ENCODE measurements around the gene HERPUD2. TPM values are rescaled to one million over a fixed set of nuclear protein-coding genes. Genes with fewer than 3 reads are reported as not detected.
"Not testable (repeated sequence)": the region's sequence is repeated elsewhere in the genome, so short reads cannot be mapped to it uniquely, and the experiment has no call there.

HERPUD2 gene
- total RNA-seq, 1 donor from 2014 or later: 28.3 TPM

DNA sequence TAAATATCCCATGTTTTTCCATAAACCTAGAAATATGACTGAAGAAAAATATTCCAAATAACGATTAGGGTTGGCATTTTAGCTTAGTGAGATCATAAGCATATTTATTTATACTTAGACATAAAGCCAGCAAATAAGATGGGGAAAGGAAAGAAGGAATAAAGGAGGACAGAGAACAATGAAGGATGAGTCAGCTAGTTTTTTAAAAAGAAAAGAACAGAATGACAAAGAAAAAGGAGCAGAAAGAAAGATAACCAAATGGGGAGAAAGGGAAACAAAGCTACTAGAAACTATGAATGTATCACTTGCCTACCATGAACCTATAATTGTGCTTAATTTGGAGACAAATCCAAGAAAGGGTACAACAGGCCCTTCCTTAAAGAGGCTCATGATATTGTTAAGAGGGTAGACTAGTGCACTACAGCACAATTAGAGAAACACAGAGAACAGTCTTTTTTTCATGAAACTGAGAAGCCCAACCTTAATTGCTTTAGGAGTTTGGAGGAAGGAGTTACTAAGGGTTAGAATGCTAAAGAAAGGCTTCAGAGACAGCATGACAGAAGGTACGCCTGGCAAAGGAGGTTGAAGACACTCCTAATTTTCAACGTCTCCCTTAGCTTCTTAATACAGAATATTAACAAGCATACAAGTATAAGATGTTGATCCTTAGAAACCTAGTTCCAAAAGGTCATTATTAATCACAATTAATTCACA, 23.9 kb downstream of the HERPUD2 start:
- DNase-seq (ENCODE audit: low spot score): no peak
- H3K4me3 Mint-ChIP-seq (ENCODE audit: unreplicated experiment): no peak overlapping the region
- peak overlapping the region; percentile 28 for H3K27ac Mint-ChIP-seq (ENCODE audit: unreplicated experiment)
- TF ChIP-seq, protein P1, sequence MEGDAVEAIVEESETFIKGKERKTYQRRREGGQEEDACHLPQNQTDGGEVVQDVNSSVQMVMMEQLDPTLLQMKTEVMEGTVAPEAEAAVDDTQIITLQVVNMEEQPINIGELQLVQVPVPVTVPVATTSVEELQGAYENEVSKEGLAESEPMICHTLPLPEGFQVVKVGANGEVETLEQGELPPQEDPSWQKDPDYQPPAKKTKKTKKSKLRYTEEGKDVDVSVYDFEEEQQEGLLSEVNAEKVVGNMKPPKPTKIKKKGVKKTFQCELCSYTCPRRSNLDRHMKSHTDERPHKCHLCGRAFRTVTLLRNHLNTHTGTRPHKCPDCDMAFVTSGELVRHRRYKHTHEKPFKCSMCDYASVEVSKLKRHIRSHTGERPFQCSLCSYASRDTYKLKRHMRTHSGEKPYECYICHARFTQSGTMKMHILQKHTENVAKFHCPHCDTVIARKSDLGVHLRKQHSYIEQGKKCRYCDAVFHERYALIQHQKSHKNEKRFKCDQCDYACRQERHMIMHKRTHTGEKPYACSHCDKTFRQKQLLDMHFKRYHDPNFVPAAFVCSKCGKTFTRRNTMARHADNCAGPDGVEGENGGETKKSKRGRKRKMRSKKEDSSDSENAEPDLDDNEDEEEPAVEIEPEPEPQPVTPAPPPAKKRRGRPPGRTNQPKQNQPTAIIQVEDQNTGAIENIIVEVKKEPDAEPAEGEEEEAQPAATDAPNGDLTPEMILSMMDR (IDR thresholded peaks at IDR 0.05): no peak
- no peaks in the 10 kb centered on the region for H3K27me3 Mint-ChIP-seq (ENCODE audit: low read depth)
- peaks cover 37% of the 10 kb centered on the region for H3K4me1 Mint-ChIP-seq (ENCODE audit: low read depth)
- H3K9me3 Mint-ChIP-seq (ENCODE audit: low read depth): peaks cover 4% of the 10 kb centered on the region
- H3K36me3 Mint-ChIP-seq (ENCODE audit: low read depth): peaks cover 13% of the 10 kb centered on the region

- Mint-ChIP-seq H3K9me3 (ENCODE audit: low read depth) (peaks cover 19% of the 10 kb centered on the region), H3K36me3 (ENCODE audit: low read depth) (peaks cover 34% of the 10 kb centered on the region)
- not testable (repeated sequence) for H3K27me3 Mint-ChIP-seq (ENCODE audit: low read depth); DNase-seq (ENCODE audit: low spot score); H3K4me3 Mint-ChIP-seq (ENCODE audit: unreplicated experiment); H3K27ac Mint-ChIP-seq (ENCODE audit: unreplicated experiment); H3K4me1 Mint-ChIP-seq (ENCODE audit: low read depth)
Measured at GRCh38 chr7:35660411-35660810, 34.5 kb downstream of the HERPUD2 start.

- no peak overlapping the region for H3K4me3 Mint-ChIP-seq (ENCODE audit: unreplicated experiment)
- peaks cover 7% of the 10 kb centered on the region for H3K4me1 Mint-ChIP-seq (ENCODE audit: low read depth)
- no peak for DNase-seq (ENCODE audit: low spot score)
- H3K27ac Mint-ChIP-seq (ENCODE audit: unreplicated experiment): no peak overlapping the region
- TF ChIP-seq, protein P1 (IDR thresholded peaks at IDR 0.05): no peak
- H3K27me3 Mint-ChIP-seq (ENCODE audit: low read depth): no peaks in the 10 kb centered on the region
- peaks cover 27% of the 10 kb centered on the region for H3K36me3 Mint-ChIP-seq (ENCODE audit: low read depth)
- peaks cover 15% of the 10 kb centered on the region for H3K9me3 Mint-ChIP-seq (ENCODE audit: low read depth)
Measured at GRCh38 chr7:35658606-35659201, 36.2 kb downstream of the HERPUD2 start.

DNA sequence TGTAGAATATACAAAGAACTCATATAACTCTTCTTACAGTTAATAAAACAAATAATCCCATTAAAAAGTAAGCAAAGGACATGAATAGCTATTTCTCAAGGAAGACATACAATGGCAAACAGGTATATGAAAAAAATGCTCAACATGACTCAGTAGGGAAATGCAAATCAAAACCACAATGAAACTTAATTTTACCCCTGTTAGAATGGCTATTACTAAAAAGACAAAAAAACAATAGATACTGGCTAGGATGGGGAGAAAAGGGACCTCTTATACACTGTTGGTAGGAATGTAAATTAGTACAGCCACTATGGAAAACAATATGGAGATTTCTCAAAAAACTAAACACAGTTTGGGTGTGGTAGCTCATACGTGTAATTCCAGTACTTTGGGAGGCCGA, 37.8 kb downstream of the HERPUD2 start:
- Mint-ChIP-seq H3K27ac (ENCODE audit: unreplicated experiment) (no peak overlapping the region), H3K27me3 (ENCODE audit: low read depth) (no peaks in the 10 kb centered on the region), H3K4me3 (ENCODE audit: unreplicated experiment) (no peak overlapping the region), H3K4me1 (ENCODE audit: low read depth) (peaks cover 10% of the 10 kb centered on the region), H3K36me3 (ENCODE audit: low read depth) (peaks cover 33% of the 10 kb centered on the region), H3K9me3 (ENCODE audit: low read depth) (peaks cover 26% of the 10 kb centered on the region)
- DNase-seq (ENCODE audit: low spot score): no peak
- TF ChIP-seq, protein P1 (IDR thresholded peaks at IDR 0.05): no peak

GRCh38 chr7:35654558-35654957, 40.4 kb downstream of the HERPUD2 start:
- Mint-ChIP-seq H3K9me3 (ENCODE audit: low read depth) (peaks cover 22% of the 10 kb centered on the region), H3K36me3 (ENCODE audit: low read depth) (peaks cover 28% of the 10 kb centered on the region)
- not testable (repeated sequence) for H3K4me1 Mint-ChIP-seq (ENCODE audit: low read depth); H3K4me3 Mint-ChIP-seq (ENCODE audit: unreplicated experiment); DNase-seq (ENCODE audit: low spot score); H3K27me3 Mint-ChIP-seq (ENCODE audit: low read depth); H3K27ac Mint-ChIP-seq (ENCODE audit: unreplicated experiment)

GRCh38 chr7:35652124-35652523, 42.8 kb downstream of the HERPUD2 start:
- Mint-ChIP-seq H3K4me3 (ENCODE audit: unreplicated experiment) (no peak overlapping the region), H3K36me3 (ENCODE audit: low read depth) (peaks cover 24% of the 10 kb centered on the region), H3K9me3 (ENCODE audit: low read depth) (peaks cover 20% of the 10 kb centered on the region), H3K4me1 (ENCODE audit: low read depth) (peaks cover 22% of the 10 kb centered on the region), H3K27me3 (ENCODE audit: low read depth) (no peaks in the 10 kb centered on the region), H3K27ac (ENCODE audit: unreplicated experiment) (peak overlapping the region; percentile 57)
- no peak for DNase-seq (ENCODE audit: low spot score)
- TF ChIP-seq, protein P1 (IDR thresholded peaks at IDR 0.05): no peak

Data from chondrocyte (in vitro differentiated cells).